NCI-H226 (cell line): ENCODE data around the gene RAB30.
A peak's percentile ranks its signal among the peaks of the same experiment; 100 is the strongest.

Experiments used
- DNase-seq: peaks from one replicate; pipeline ENCODE4 v3.0.0-alpha.2; 2015

RAB30 gene

GRCh38 chr11:83007909-83008580 is 63.7 kb downstream of the RAB30 start:
- DNase-seq = peak; percentile 56

GRCh38 chr11:83007477-83007876 is 64.2 kb downstream of the RAB30 start:
- no peak for DNase-seq

GRCh38 chr11:83006877-83007330 is 64.8 kb downstream of the RAB30 start:
- DNase-seq = no peak

- no peak for DNase-seq
These were observed 66.7 kb downstream of the RAB30 start for GRCh38 chr11:83004746-83005556.

- no peak for DNase-seq
These were observed 69.2 kb downstream of the RAB30 start for GRCh38 chr11:83002522-83002921.

GRCh38 chr11:83002053-83002452 is 69.6 kb downstream of the RAB30 start:
- DNase-seq = no peak

- DNase-seq = no peak
These were observed 71.3 kb downstream of the RAB30 start for GRCh38 chr11:83000381-83000780.

- DNase-seq = no peak
These were observed 72.5 kb downstream of the RAB30 start for GRCh38 chr11:82999232-82999631.

GRCh38 chr11:82998697-82999096 is 73.0 kb downstream of the RAB30 start:
- DNase-seq = no peak

GRCh38 chr11:82996966-82997606 is 74.6 kb downstream of the RAB30 start:
- no peak for DNase-seq

- DNase-seq = no peak
These were observed 75.8 kb downstream of the RAB30 start for GRCh38 chr11:82995754-82996398.

- DNase-seq = no peak
These were observed 76.5 kb downstream of the RAB30 start for GRCh38 chr11:82995235-82995634.

- DNase-seq = no peak
These were observed 77.0 kb downstream of the RAB30 start for GRCh38 chr11:82994604-82995230.

- no peak for DNase-seq
These were observed 79.5 kb downstream of the RAB30 start for GRCh38 chr11:82992223-82992622.

GRCh38 chr11:82989628-82990404 is 81.9 kb downstream of the RAB30 start:
- no peak for DNase-seq

GRCh38 chr11:82988936-82989627 is 82.6 kb downstream of the RAB30 start:
- DNase-seq = no peak

GRCh38 chr11:82987997-82988396 is 83.7 kb downstream of the RAB30 start:
- DNase-seq = no peak

- DNase-seq = no peak
These were observed 85.3 kb downstream of the RAB30 start for GRCh38 chr11:82986446-82986845.

GRCh38 chr11:82981852-82982251 is 89.8 kb downstream of the RAB30 start:
- no peak for DNase-seq

GRCh38 chr11:82980947-82981346 is 90.8 kb downstream of the RAB30 start:
- no peak for DNase-seq

- DNase-seq = peak; percentile 77
These were observed 91.4 kb downstream of the RAB30 start for GRCh38 chr11:82980292-82980691.
